IPS-15b (cell line): Measurements from ENCODE around the gene GRIN2D.

ENCODE experiments used
- H3K27me3 ChIP-seq: one replicate; pipeline ENCODE4 v1.6.1; 2013; ENCODE audit warnings: low read length; ENCODE audit not compliant: control insufficient read depth, insufficient read depth
- H3K36me3 ChIP-seq: one replicate; pipeline ENCODE4 v1.6.1; 2013; ENCODE audit warnings: low read length; ENCODE audit not compliant: control insufficient read depth, insufficient read depth
- H3K4me1 ChIP-seq: one replicate; pipeline ENCODE4 v1.6.1; 2013; ENCODE audit warnings: mild to moderate bottlenecking, low read length; ENCODE audit not compliant: control insufficient read depth, insufficient read depth
- H3K4me3 ChIP-seq: one replicate; pipeline ENCODE4 v1.5.1; 2013; ENCODE audit warnings: low read depth, low read length
- H3K9ac ChIP-seq: one replicate; pipeline ENCODE4 v1.6.1; 2013; ENCODE audit warnings: low read depth, mild to moderate bottlenecking, low read length
- H3K9me3 ChIP-seq: one replicate; pipeline ENCODE4 v1.6.1; 2013; ENCODE audit warnings: mild to moderate bottlenecking, low read length; ENCODE audit not compliant: control insufficient read depth, insufficient read depth

GRIN2D gene

GRCh38 chr19:48393559-48394330 lies at the start of gene GRIN2D:
GRIN2D (plus strand) TSS chr19:48393668; CDS start chr19:48398393, 4,725 bp downstream.
- Histone ChIP-seq H3K27me3 (peaks cover 45% of the 10 kb centered on the region), H3K9me3 (no peaks in the 10 kb centered on the region), H3K4me3 (peak within 1 kb of the TSS; percentile 52), H3K4me1 (peaks cover 4% of the 10 kb centered on the region), H3K9ac (no peak within 1 kb of the TSS), H3K36me3 (peaks cover 8% of the 10 kb centered on the region)

GRCh38 chr19:48344892-48345291 lies 48.6 kb upstream of the GRIN2D start:
- no peaks in the 10 kb centered on the region for H3K36me3 ChIP-seq
- no peaks in the 10 kb centered on the region for H3K9me3 ChIP-seq
- no peak overlapping the region for H3K4me3 ChIP-seq
- H3K4me1 ChIP-seq = no peaks in the 10 kb centered on the region
- H3K9ac ChIP-seq = no peak overlapping the region
- no peaks in the 10 kb centered on the region for H3K27me3 ChIP-seq

- no peaks in the 10 kb centered on the region for H3K9me3 ChIP-seq
- H3K36me3 ChIP-seq = no peaks in the 10 kb centered on the region
- H3K4me1 ChIP-seq = no peaks in the 10 kb centered on the region
- no peak overlapping the region for H3K4me3 ChIP-seq
- H3K27me3 ChIP-seq = no peaks in the 10 kb centered on the region
- H3K9ac ChIP-seq = no peak overlapping the region
Measured at GRCh38 chr19:48346191-48346590, 47.3 kb upstream of the GRIN2D start.

GRCh38 chr19:48348045-48348444 lies 45.4 kb upstream of the GRIN2D start:
- Histone ChIP-seq H3K4me1 (no peaks in the 10 kb centered on the region), H3K4me3 (no peak overlapping the region), H3K36me3 (no peaks in the 10 kb centered on the region), H3K27me3 (no peaks in the 10 kb centered on the region), H3K9ac (no peak overlapping the region), H3K9me3 (no peaks in the 10 kb centered on the region)

- no peak overlapping the region for H3K9ac ChIP-seq
Measured at GRCh38 chr19:48348737-48349136, 44.7 kb upstream of the GRIN2D start.

GRCh38 chr19:48350856-48351255 lies 42.6 kb upstream of the GRIN2D start:
- no peaks in the 10 kb centered on the region for H3K27me3 ChIP-seq
- H3K4me1 ChIP-seq = no peaks in the 10 kb centered on the region
- no peak overlapping the region for H3K9ac ChIP-seq
- H3K36me3 ChIP-seq = no peaks in the 10 kb centered on the region
- no peak overlapping the region for H3K4me3 ChIP-seq
- H3K9me3 ChIP-seq = no peaks in the 10 kb centered on the region

More at GRCh38 chr19:48348737-48349136, 44.7 kb upstream of the GRIN2D start:
- H3K4me3 ChIP-seq = no peak overlapping the region
- no peaks in the 10 kb centered on the region for H3K36me3 ChIP-seq
- H3K27me3 ChIP-seq = no peaks in the 10 kb centered on the region
- H3K4me1 ChIP-seq = no peaks in the 10 kb centered on the region
- H3K9me3 ChIP-seq = no peaks in the 10 kb centered on the region

GRCh38 chr19:48351341-48351752 lies 42.1 kb upstream of the GRIN2D start:
- Histone ChIP-seq H3K9me3 (no peaks in the 10 kb centered on the region), H3K9ac (no peak overlapping the region), H3K4me1 (no peaks in the 10 kb centered on the region), H3K36me3 (no peaks in the 10 kb centered on the region), H3K4me3 (no peak overlapping the region), H3K27me3 (no peaks in the 10 kb centered on the region)

GRCh38 chr19:48353677-48354076 lies 39.8 kb upstream of the GRIN2D start:
- H3K9me3 ChIP-seq = no peaks in the 10 kb centered on the region
- no peaks in the 10 kb centered on the region for H3K27me3 ChIP-seq
- no peak overlapping the region for H3K9ac ChIP-seq
- H3K36me3 ChIP-seq = no peaks in the 10 kb centered on the region
- no peak overlapping the region for H3K4me3 ChIP-seq
- H3K4me1 ChIP-seq = no peaks in the 10 kb centered on the region

- Histone ChIP-seq H3K9me3 (no peaks in the 10 kb centered on the region), H3K4me3 (no peak overlapping the region), H3K4me1 (no peaks in the 10 kb centered on the region), H3K27me3 (no peaks in the 10 kb centered on the region), H3K36me3 (no peaks in the 10 kb centered on the region), H3K9ac (no peak overlapping the region)
Measured at GRCh38 chr19:48354332-48354992, 39.0 kb upstream of the GRIN2D start.

- Histone ChIP-seq H3K4me3 (no peak overlapping the region), H3K9ac (no peak overlapping the region), H3K36me3 (no peaks in the 10 kb centered on the region), H3K4me1 (no peaks in the 10 kb centered on the region), H3K27me3 (no peaks in the 10 kb centered on the region), H3K9me3 (no peaks in the 10 kb centered on the region)
Measured at GRCh38 chr19:48355365-48355954, 38.0 kb upstream of the GRIN2D start.

GRCh38 chr19:48359123-48359522 lies 34.3 kb upstream of the GRIN2D start:
- no peaks in the 10 kb centered on the region for H3K27me3 ChIP-seq
- no peaks in the 10 kb centered on the region for H3K36me3 ChIP-seq

GRCh38 chr19:48361912-48362311 lies 31.6 kb upstream of the GRIN2D start:
- H3K4me1 ChIP-seq = peaks cover 3% of the 10 kb centered on the region
- no peak overlapping the region for H3K9ac ChIP-seq
- no peaks in the 10 kb centered on the region for H3K9me3 ChIP-seq
- H3K27me3 ChIP-seq = no peaks in the 10 kb centered on the region
- no peak overlapping the region for H3K4me3 ChIP-seq
- H3K36me3 ChIP-seq = no peaks in the 10 kb centered on the region

More at GRCh38 chr19:48359123-48359522, 34.3 kb upstream of the GRIN2D start:
- H3K9me3 ChIP-seq = no peaks in the 10 kb centered on the region
- no peaks in the 10 kb centered on the region for H3K4me1 ChIP-seq
- H3K4me3 ChIP-seq = no peak overlapping the region
- H3K9ac ChIP-seq = no peak overlapping the region
